ENCODE data around the gene CRY2.
A peak's percentile ranks its signal among the peaks of the same experiment; 100 is the strongest.
"Not testable (repeated sequence)": the region's sequence is repeated elsewhere in the genome, so short reads cannot be mapped to it uniquely, and the experiment has no call there.

CRY2 gene

GRCh38 chr11:45846974-45847910 is at the start of gene CRY2:
CRY2 (plus strand) TSS chr11:45847475; CDS start chr11:45847491, 16 bp downstream.
- DNase-seq (ENCODE audit: low read depth in 2 of 3, low spot score in 1 of 3), result peak; percentile 98 to 99 (median 99)

GRCh38 chr11:45798793-45799441 is 48.4 kb upstream of the CRY2 start:
- DNase-seq (ENCODE audit: low read depth in 2 of 3, low spot score in 1 of 3), result no peak

GRCh38 chr11:45799562-45799961 is 47.7 kb upstream of the CRY2 start:
- DNase-seq (ENCODE audit: low read depth in 2 of 3, low spot score in 1 of 3), result no peak

GRCh38 chr11:45800261-45800660 is 47.0 kb upstream of the CRY2 start:
- no peak for DNase-seq (ENCODE audit: low read depth in 2 of 3, low spot score in 1 of 3)

GRCh38 chr11:45801723-45802315 is 45.5 kb upstream of the CRY2 start:
- DNase-seq (ENCODE audit: low read depth in 2 of 3, low spot score in 1 of 3), result no peak

- no peak for DNase-seq (ENCODE audit: low read depth in 2 of 3, low spot score in 1 of 3)
These were observed 44.6 kb upstream of the CRY2 start for GRCh38 chr11:45802531-45803317.

- peak; percentile 18 to 57 (median 32) for DNase-seq (ENCODE audit: low read depth in 2 of 3, low spot score in 1 of 3)
These were observed 43.1 kb upstream of the CRY2 start for GRCh38 chr11:45803971-45804760.

- peak; percentile 92 to 97 (median 95) for DNase-seq (ENCODE audit: low read depth in 2 of 3, low spot score in 1 of 3)
These were observed 42.4 kb upstream of the CRY2 start, which contains the start of gene SLC35C1 for GRCh38 chr11:45804761-45805304. SLC35C1 (plus strand) TSS chr11:45805149; CDS start chr11:45805802, 653 bp downstream.

- DNase-seq (ENCODE audit: low read depth in 2 of 3, low spot score in 1 of 3), result peak in 2 of 3 donors; percentile 7 to 32
These were observed 41.8 kb upstream of the CRY2 start for GRCh38 chr11:45805305-45806071.

- DNase-seq (ENCODE audit: low read depth in 2 of 3, low spot score in 1 of 3), result no peak
These were observed 41.0 kb upstream of the CRY2 start for GRCh38 chr11:45806072-45806933.

- no peak for DNase-seq (ENCODE audit: low read depth in 2 of 3, low spot score in 1 of 3)
These were observed 40.1 kb upstream of the CRY2 start for GRCh38 chr11:45806937-45807791.

GRCh38 chr11:45807792-45808238 is 39.5 kb upstream of the CRY2 start:
- no peak for DNase-seq (ENCODE audit: low read depth in 2 of 3, low spot score in 1 of 3)

GRCh38 chr11:45808427-45808826 is 38.8 kb upstream of the CRY2 start:
- not testable (repeated sequence) for DNase-seq (ENCODE audit: low read depth in 2 of 3, low spot score in 1 of 3)

GRCh38 chr11:45809456-45810395 is 37.5 kb upstream of the CRY2 start:
- DNase-seq (ENCODE audit: low read depth in 2 of 3, low spot score in 1 of 3), result no peak

GRCh38 chr11:45810431-45811108 is 36.7 kb upstream of the CRY2 start:
- DNase-seq (ENCODE audit: low read depth in 2 of 3, low spot score in 1 of 3), result no peak

- DNase-seq (ENCODE audit: low read depth in 2 of 3, low spot score in 1 of 3), result no peak
These were observed 36.2 kb upstream of the CRY2 start for GRCh38 chr11:45811109-45811435.

Measured in stimulated activated CD4-positive, alpha-beta T cell treated with anti-CD3 and anti-CD28 coated beads, Interleukin-12 subunit alpha, Interleukin-12 subunit beta, amount 100 ng/mL, for 48 hours (primary cell).